ENCODE data around the gene ANKRD28.

GRCh38 chr3:15750143-15750542 lies 47.6 kb downstream of the ANKRD28 start:
- TF ChIP-seq CTCF (IDR thresholded peaks at IDR 0.05), result no peak
- TF ChIP-seq POLR2AphosphoS5 (IDR thresholded peaks at IDR 0.05), result no peak
- no peak for TF ChIP-seq EP300 (IDR thresholded peaks at IDR 0.05)
- TF ChIP-seq POLR2A (IDR thresholded peaks at IDR 0.05), result no peak

All from sigmoid colon (tissue), 4 donors.